GM18526 (cell line): Measurements from ENCODE around the gene EDDM3A.

Source experiments
- POLR2A ChIP-seq: IDR thresholded peaks from 3 replicates; pipeline ENCODE4 v1.6.1; 2011; ENCODE audit not compliant: insufficient read length; ENCODE audit errors: extremely low read depth

The EDDM3A gene

GRCh38 chr14:20772650-20773049 lies 27.0 kb downstream of the EDDM3A start:
- no peak for TF ChIP-seq POLR2A

GRCh38 chr14:20774258-20774824 lies 28.7 kb downstream of the EDDM3A start:
- TF ChIP-seq POLR2A, result no peak

DNA sequence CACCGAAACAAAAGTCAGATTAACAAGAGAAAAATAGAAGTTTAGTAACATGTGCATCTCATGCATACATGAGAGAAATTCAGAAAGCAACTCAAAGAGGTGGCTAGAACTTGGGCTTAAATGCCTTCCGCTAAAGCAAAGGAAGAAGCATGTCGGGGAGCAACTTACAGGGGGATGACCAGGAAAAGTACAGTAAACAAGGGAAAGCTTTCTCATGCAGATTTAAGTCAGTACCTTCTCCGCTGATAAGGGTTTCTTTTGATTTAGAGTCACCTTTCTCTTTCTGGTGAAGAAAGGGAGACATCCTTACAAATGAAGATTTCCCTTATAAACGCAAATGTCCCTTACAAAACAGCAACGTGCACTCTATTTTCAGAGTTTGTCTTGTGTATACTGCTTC lies 29.4 kb downstream of the EDDM3A start:
- TF ChIP-seq POLR2A, result no peak

- no peak for TF ChIP-seq POLR2A
Measured at GRCh38 chr14:20775901-20776300, 30.2 kb downstream of the EDDM3A start.

DNA sequence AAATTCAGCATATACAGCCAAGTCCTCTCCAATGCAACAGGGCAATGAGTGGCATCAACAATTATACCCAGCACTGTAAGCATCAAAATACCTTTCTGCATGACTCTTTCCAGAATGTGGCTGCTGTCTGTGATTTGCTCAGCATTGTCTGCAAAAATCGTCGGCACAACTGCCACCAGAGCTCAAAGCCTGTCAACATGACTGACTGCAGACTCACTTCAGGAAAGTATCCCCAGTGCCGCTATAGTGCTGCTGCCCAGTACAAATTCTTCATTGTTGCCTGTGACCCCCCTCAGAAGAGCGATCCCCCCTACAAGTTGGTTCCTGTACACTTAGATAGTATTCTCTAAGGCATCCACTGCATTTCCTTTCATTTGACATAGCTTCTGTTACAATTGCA lies 36.1 kb downstream of the EDDM3A start:
- no peak for TF ChIP-seq POLR2A

GRCh38 chr14:20782280-20782890 lies 36.7 kb downstream of the EDDM3A start:
- no peak for TF ChIP-seq POLR2A

- TF ChIP-seq POLR2A, result no peak
Measured at GRCh38 chr14:20787025-20787424, 41.3 kb downstream of the EDDM3A start.

GRCh38 chr14:20789230-20789813 lies 43.6 kb downstream of the EDDM3A start:
- TF ChIP-seq POLR2A, result no peak

GRCh38 chr14:20790464-20791116 lies 44.9 kb downstream of the EDDM3A start:
- no peak for TF ChIP-seq POLR2A

GRCh38 chr14:20791187-20791586 lies 45.5 kb downstream of the EDDM3A start:
- TF ChIP-seq POLR2A, result no peak

DNA sequence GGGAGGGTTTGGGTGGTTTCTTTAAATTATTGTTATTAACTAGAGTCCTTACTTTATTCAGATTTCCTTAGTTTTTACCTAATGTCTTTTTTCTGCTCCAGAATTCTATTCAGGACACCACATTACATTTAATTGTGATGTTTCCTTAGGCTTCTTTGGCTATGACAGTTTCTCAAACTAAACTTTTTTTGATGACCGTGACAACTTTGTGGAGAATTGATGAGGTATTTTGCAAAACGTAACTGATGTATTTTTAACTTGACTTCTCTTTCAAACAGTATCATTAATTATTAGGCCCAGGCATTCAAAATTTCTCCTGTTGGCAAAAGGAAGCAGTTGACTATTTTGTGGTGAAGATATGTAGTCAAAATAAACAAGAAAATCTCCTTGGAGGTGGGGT lies 45.9 kb downstream of the EDDM3A start:
- no peak for TF ChIP-seq POLR2A

- TF ChIP-seq POLR2A, result no peak
Measured at GRCh38 chr14:20792556-20792955, 46.9 kb downstream of the EDDM3A start.

GRCh38 chr14:20794644-20795369 lies 49.1 kb downstream of the EDDM3A start:
- TF ChIP-seq POLR2A, result no peak

- TF ChIP-seq POLR2A, result no peak
Measured at GRCh38 chr14:20797164-20797563, 51.5 kb downstream of the EDDM3A start.
